ENCODE results near the gene FRMD6. TPM values are rescaled to one million over a fixed set of nuclear protein-coding genes. Genes with fewer than 3 reads are reported as not detected.

FRMD6 gene
- polyA plus RNA-seq, 1 donor from 2014 or later: 2.4 TPM

DNA sequence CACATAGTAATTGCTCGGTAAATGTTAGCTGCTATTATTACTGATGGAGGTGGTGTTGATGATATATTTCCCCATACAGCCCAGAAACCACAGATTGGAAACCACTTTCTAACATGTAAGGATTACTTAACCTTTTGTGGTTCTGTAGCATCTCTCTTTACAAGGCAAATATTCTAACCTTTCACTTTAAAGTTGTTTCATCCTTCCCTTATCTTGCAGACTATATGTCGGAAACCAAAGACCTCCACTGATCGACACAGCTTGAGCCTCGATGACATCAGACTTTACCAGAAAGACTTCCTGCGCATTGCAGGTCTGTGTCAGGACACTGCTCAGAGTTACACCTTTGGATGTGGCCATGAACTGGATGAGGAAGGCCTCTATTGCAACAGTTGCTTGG is 75.8 kb downstream of the FRMD6 start:
- Histone ChIP-seq H3K79me2 (replicated peaks; ENCODE audit: insufficient read depth, low read length) (no peaks in the 10 kb centered on the region), H3K27ac (ENCODE audit: low read length) (no peak overlapping the region), H3F3A (ENCODE audit: insufficient read depth, low read length, poor library complexity, severe bottlenecking) (no peaks in the 10 kb centered on the region), H3K9me3 (ENCODE audit: low read length) (no peaks in the 10 kb centered on the region), H3K36me3 (ENCODE audit: insufficient read depth, low read length) (no peaks in the 10 kb centered on the region), H2AFZ (ENCODE audit: low read depth, low read length) (no peak overlapping the region), H3K9ac (ENCODE audit: low read length) (no peak overlapping the region), H3K4me2 (ENCODE audit: low read length) (no peak overlapping the region), H4K20me1 (ENCODE audit: insufficient read depth) (no peaks in the 10 kb centered on the region), H3K9me2 (ENCODE audit: insufficient read depth, low read length) (no peaks in the 10 kb centered on the region), H3K4me3 (ENCODE audit: low read length) (no peak overlapping the region), H3K27me3 (ENCODE audit: insufficient read depth, low read depth, low read length) (no peaks in the 10 kb centered on the region)
- no peak for TF ChIP-seq EZH2 (IDR thresholded peaks at IDR 0.05; ENCODE audit: borderline replicate concordance, insufficient read depth, low read length, poor library complexity, severe bottlenecking)
- no peak for TF ChIP-seq POLR2AphosphoS5 (IDR thresholded peaks at IDR 0.05)
- TF ChIP-seq, protein P1, sequence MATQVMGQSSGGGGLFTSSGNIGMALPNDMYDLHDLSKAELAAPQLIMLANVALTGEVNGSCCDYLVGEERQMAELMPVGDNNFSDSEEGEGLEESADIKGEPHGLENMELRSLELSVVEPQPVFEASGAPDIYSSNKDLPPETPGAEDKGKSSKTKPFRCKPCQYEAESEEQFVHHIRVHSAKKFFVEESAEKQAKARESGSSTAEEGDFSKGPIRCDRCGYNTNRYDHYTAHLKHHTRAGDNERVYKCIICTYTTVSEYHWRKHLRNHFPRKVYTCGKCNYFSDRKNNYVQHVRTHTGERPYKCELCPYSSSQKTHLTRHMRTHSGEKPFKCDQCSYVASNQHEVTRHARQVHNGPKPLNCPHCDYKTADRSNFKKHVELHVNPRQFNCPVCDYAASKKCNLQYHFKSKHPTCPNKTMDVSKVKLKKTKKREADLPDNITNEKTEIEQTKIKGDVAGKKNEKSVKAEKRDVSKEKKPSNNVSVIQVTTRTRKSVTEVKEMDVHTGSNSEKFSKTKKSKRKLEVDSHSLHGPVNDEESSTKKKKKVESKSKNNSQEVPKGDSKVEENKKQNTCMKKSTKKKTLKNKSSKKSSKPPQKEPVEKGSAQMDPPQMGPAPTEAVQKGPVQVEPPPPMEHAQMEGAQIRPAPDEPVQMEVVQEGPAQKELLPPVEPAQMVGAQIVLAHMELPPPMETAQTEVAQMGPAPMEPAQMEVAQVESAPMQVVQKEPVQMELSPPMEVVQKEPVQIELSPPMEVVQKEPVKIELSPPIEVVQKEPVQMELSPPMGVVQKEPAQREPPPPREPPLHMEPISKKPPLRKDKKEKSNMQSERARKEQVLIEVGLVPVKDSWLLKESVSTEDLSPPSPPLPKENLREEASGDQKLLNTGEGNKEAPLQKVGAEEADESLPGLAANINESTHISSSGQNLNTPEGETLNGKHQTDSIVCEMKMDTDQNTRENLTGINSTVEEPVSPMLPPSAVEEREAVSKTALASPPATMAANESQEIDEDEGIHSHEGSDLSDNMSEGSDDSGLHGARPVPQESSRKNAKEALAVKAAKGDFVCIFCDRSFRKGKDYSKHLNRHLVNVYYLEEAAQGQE (IDR thresholded peaks at IDR 0.05; ENCODE audit: borderline replicate concordance): no peak
- TF ChIP-seq, protein P2, sequence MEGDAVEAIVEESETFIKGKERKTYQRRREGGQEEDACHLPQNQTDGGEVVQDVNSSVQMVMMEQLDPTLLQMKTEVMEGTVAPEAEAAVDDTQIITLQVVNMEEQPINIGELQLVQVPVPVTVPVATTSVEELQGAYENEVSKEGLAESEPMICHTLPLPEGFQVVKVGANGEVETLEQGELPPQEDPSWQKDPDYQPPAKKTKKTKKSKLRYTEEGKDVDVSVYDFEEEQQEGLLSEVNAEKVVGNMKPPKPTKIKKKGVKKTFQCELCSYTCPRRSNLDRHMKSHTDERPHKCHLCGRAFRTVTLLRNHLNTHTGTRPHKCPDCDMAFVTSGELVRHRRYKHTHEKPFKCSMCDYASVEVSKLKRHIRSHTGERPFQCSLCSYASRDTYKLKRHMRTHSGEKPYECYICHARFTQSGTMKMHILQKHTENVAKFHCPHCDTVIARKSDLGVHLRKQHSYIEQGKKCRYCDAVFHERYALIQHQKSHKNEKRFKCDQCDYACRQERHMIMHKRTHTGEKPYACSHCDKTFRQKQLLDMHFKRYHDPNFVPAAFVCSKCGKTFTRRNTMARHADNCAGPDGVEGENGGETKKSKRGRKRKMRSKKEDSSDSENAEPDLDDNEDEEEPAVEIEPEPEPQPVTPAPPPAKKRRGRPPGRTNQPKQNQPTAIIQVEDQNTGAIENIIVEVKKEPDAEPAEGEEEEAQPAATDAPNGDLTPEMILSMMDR (IDR thresholded peaks at IDR 0.05; ENCODE audit: poor library complexity, severe bottlenecking): no peak
- TF ChIP-seq EP300 (conservative IDR thresholded peaks at IDR 0.05; ENCODE audit: poor library complexity, severe bottlenecking): no peak
- TF ChIP-seq TAF1 (IDR thresholded peaks at IDR 0.05; ENCODE audit: low read depth): no peak
- no peak for TF ChIP-seq SMC3 (conservative IDR thresholded peaks at IDR 0.05; ENCODE audit: poor library complexity)
- no peak for TF ChIP-seq MXI1 (conservative IDR thresholded peaks at IDR 0.05; ENCODE audit: poor library complexity, severe bottlenecking)
- TF ChIP-seq RAD21 (conservative IDR thresholded peaks at IDR 0.05): no peak

DNA sequence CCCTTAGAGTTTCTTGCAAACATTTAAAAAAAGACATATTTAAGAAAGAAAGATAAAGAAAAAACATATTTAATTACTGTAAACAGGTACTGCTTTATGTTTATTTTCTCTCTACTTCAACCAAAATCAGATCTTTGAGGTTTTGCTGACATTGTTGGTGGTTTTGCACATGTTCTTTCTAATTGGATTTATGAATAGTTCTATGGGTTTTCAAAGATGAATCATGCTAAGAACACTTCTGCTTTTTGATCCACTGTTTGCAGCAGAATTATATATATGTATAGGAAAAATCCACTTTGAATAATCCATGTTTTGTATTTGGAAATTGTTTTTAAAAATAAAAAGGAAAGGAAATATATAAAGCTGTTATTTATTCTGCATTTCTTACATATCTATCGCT is 78.4 kb downstream of the FRMD6 start:
- Histone ChIP-seq H3K9ac (ENCODE audit: low read length) (no peak overlapping the region), H3K4me2 (ENCODE audit: low read length) (no peak overlapping the region), H3K9me2 (ENCODE audit: insufficient read depth, low read length) (no peaks in the 10 kb centered on the region), H3K27me3 (ENCODE audit: insufficient read depth, low read depth, low read length) (no peaks in the 10 kb centered on the region), H3K79me2 (replicated peaks; ENCODE audit: insufficient read depth, low read length) (no peaks in the 10 kb centered on the region), H3K9me3 (ENCODE audit: low read length) (no peaks in the 10 kb centered on the region), H3K27ac (ENCODE audit: low read length) (no peak overlapping the region), H3F3A (ENCODE audit: insufficient read depth, low read length, poor library complexity, severe bottlenecking) (no peaks in the 10 kb centered on the region), H3K4me3 (ENCODE audit: low read length) (no peak overlapping the region), H3K36me3 (ENCODE audit: insufficient read depth, low read length) (no peaks in the 10 kb centered on the region), H4K20me1 (ENCODE audit: insufficient read depth) (no peaks in the 10 kb centered on the region), H2AFZ (ENCODE audit: low read depth, low read length) (no peak overlapping the region)
- TF ChIP-seq EZH2 (IDR thresholded peaks at IDR 0.05; ENCODE audit: borderline replicate concordance, insufficient read depth, low read length, poor library complexity, severe bottlenecking) (no peak), POLR2AphosphoS5 (IDR thresholded peaks at IDR 0.05) (no peak), SMC3 (conservative IDR thresholded peaks at IDR 0.05; ENCODE audit: poor library complexity) (no peak), MXI1 (conservative IDR thresholded peaks at IDR 0.05; ENCODE audit: poor library complexity, severe bottlenecking) (no peak), EP300 (conservative IDR thresholded peaks at IDR 0.05; ENCODE audit: poor library complexity, severe bottlenecking) (no peak), RAD21 (conservative IDR thresholded peaks at IDR 0.05) (no peak), TAF1 (IDR thresholded peaks at IDR 0.05; ENCODE audit: low read depth) (no peak)
- TF ChIP-seq, protein P2 (IDR thresholded peaks at IDR 0.05; ENCODE audit: poor library complexity, severe bottlenecking): no peak
- TF ChIP-seq, protein P1 (IDR thresholded peaks at IDR 0.05; ENCODE audit: borderline replicate concordance): no peak
